ENCODE results near the gene DMRTC2. TPM values are rescaled to one million over a fixed set of nuclear protein-coding genes. Genes with fewer than 3 reads are reported as not detected.

Gene DMRTC2
- total RNA-seq, 1 donor from 2014 or later, result not detected

GRCh38 chr19:41816761-41817160 is 28.1 kb upstream of the DMRTC2 start:
- Mint-ChIP-seq H3K4me1 (ENCODE audit: low read depth) (no peaks in the 10 kb centered on the region), H3K9me3 (ENCODE audit: low read depth) (peaks cover 14% of the 10 kb centered on the region), H3K36me3 (ENCODE audit: insufficient read depth) (no peaks in the 10 kb centered on the region), H3K4me3 (ENCODE audit: low read depth) (no peak overlapping the region), H3K27me3 (peaks cover 10% of the 10 kb centered on the region), H3K27ac (no peak overlapping the region)
- TF ChIP-seq, protein P1, sequence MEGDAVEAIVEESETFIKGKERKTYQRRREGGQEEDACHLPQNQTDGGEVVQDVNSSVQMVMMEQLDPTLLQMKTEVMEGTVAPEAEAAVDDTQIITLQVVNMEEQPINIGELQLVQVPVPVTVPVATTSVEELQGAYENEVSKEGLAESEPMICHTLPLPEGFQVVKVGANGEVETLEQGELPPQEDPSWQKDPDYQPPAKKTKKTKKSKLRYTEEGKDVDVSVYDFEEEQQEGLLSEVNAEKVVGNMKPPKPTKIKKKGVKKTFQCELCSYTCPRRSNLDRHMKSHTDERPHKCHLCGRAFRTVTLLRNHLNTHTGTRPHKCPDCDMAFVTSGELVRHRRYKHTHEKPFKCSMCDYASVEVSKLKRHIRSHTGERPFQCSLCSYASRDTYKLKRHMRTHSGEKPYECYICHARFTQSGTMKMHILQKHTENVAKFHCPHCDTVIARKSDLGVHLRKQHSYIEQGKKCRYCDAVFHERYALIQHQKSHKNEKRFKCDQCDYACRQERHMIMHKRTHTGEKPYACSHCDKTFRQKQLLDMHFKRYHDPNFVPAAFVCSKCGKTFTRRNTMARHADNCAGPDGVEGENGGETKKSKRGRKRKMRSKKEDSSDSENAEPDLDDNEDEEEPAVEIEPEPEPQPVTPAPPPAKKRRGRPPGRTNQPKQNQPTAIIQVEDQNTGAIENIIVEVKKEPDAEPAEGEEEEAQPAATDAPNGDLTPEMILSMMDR (IDR thresholded peaks at IDR 0.05; ENCODE audit: unreplicated experiment), result no peak
- no peak for DNase-seq (ENCODE audit: low spot score, unreplicated experiment)

GRCh38 chr19:41821003-41821735 is 23.7 kb upstream of the DMRTC2 start:
- DNase-seq (ENCODE audit: low spot score, unreplicated experiment), result no peak
- TF ChIP-seq, protein P1 (IDR thresholded peaks at IDR 0.05; ENCODE audit: unreplicated experiment), result peak; percentile 53
- Mint-ChIP-seq H3K4me3 (ENCODE audit: low read depth) (no peak overlapping the region), H3K27ac (peak overlapping the region; percentile 41), H3K4me1 (ENCODE audit: low read depth) (no peaks in the 10 kb centered on the region), H3K27me3 (peaks cover 21% of the 10 kb centered on the region), H3K9me3 (ENCODE audit: low read depth) (peaks cover 12% of the 10 kb centered on the region), H3K36me3 (ENCODE audit: insufficient read depth) (no peaks in the 10 kb centered on the region)

DNA sequence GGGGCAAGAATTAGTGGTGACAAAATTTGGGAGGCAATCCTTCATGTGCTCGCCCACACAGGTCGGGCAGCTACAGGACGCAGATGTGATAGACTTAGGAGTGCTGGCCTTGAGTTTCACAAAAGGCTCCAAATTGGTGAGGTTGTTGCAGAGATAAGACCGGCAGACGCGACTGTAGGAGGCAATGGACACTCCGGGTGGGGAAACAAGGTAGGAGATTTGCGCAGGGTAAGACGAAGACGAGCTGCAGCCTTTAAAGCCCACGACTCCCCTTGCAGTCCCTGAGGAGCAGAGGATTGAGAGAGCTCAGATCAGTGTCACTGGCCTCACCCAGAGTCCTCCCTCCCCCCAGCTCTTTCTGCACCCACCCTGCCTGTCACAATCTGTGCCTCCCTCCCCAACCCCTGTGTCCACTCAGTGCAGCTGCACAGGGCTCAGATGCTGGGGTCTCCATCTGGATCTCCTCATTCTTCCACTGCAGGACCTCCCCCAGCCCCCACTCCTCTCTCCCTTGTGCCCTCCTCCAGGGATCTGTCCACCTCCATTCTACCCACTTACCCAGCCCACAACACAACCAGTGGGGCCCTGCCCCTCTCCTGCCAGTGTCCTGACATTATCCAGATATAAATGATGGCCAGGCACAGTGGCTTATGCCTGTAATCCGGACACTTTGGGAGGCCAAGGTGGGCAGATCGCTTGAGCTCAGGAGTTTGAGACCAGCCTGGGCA is 6.7 kb upstream of the DMRTC2 start:
- Mint-ChIP-seq H3K27me3 (peaks cover 32% of the 10 kb centered on the region), H3K27ac (no peak overlapping the region), H3K9me3 (ENCODE audit: low read depth) (no peaks in the 10 kb centered on the region), H3K4me1 (ENCODE audit: low read depth) (no peaks in the 10 kb centered on the region), H3K4me3 (ENCODE audit: low read depth) (no peak overlapping the region), H3K36me3 (ENCODE audit: insufficient read depth) (no peaks in the 10 kb centered on the region)
- DNase-seq (ENCODE audit: low spot score, unreplicated experiment), result no peak
- TF ChIP-seq, protein P1 (IDR thresholded peaks at IDR 0.05; ENCODE audit: unreplicated experiment), result no peak

- Mint-ChIP-seq H3K27ac (no peak overlapping the region), H3K27me3 (peaks cover 40% of the 10 kb centered on the region), H3K36me3 (ENCODE audit: insufficient read depth) (no peaks in the 10 kb centered on the region), H3K4me3 (ENCODE audit: low read depth) (no peak overlapping the region), H3K4me1 (ENCODE audit: low read depth) (no peaks in the 10 kb centered on the region), H3K9me3 (ENCODE audit: low read depth) (no peaks in the 10 kb centered on the region)
- no peak for DNase-seq (ENCODE audit: low spot score, unreplicated experiment)
- TF ChIP-seq, protein P1 (IDR thresholded peaks at IDR 0.05; ENCODE audit: unreplicated experiment), result no peak
Measured at GRCh38 chr19:41839211-41839610, 5.6 kb upstream of the DMRTC2 start.

DNA sequence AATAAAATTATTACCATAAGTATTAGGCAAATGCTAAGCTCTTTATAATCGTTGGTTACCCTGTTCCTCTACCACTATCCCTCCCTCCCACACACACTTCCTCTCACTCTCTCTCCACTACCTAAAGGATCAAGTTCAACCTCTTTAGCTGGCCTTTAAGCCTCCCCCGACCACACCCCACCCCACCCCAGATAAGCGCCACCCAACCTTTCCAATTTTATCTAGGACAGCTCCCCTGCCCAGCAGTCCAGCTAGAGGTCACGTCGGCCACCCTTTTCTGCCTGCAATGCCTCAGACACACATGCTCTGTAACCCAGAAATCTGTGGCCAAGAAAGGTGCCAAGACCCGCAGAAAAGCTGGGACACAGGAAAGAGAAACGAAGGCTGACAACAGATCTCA is 1.5 kb upstream of the DMRTC2 start:
- Mint-ChIP-seq H3K9me3 (ENCODE audit: low read depth) (no peaks in the 10 kb centered on the region), H3K36me3 (ENCODE audit: insufficient read depth) (no peaks in the 10 kb centered on the region), H3K4me3 (ENCODE audit: low read depth) (no peak overlapping the region), H3K27me3 (peaks cover 28% of the 10 kb centered on the region), H3K27ac (no peak overlapping the region), H3K4me1 (ENCODE audit: low read depth) (no peaks in the 10 kb centered on the region)
- no peak for DNase-seq (ENCODE audit: low spot score, unreplicated experiment)
- TF ChIP-seq, protein P1 (IDR thresholded peaks at IDR 0.05; ENCODE audit: unreplicated experiment), result no peak

Measured in progenitor cell of endocrine pancreas (in vitro differentiated cells).